Neural progenitor cell (in vitro differentiated cells): ENCODE data around the gene ARG2.

Source experiments
- CTCF ChIP-seq: fragments of 200-600 bp; sonication (generic); IDR thresholded peaks from 2 replicates; pipeline ENCODE4 v1.5.1; 2017; ENCODE audit warnings: antibody characterized with exemption, mild to moderate bottlenecking
- EZH2 ChIP-seq: fragments of 200-600 bp; sonication (generic); IDR thresholded peaks from 2 replicates; pipeline ENCODE4 v1.6.1; 2017; ENCODE audit warnings: antibody characterized with exemption, mild to moderate bottlenecking, moderate library complexity
- EZH2phosphoT487 ChIP-seq: fragments of 200-600 bp; sonication (generic); IDR thresholded peaks from 2 replicates; pipeline ENCODE4 v1.6.1; 2017; ENCODE audit warnings: antibody characterized with exemption

GRCh38 chr14:67574806-67575205 is 44.9 kb upstream of the ARG2 start:
- no peak for TF ChIP-seq CTCF
- TF ChIP-seq EZH2 = no peak
- TF ChIP-seq EZH2phosphoT487 = no peak
